ENCODE measurements around the gene KLHL3. TPM values are rescaled to one million over a fixed set of nuclear protein-coding genes. Genes with fewer than 3 reads are reported as not detected.

KLHL3 gene
- total RNA-seq, 1 experiment from 2014 or later: 15.7 TPM

- TF ChIP-seq ATF6 (CRISPR knock-in tag; IDR thresholded peaks at IDR 0.05) (no peak), TEAD4 (CRISPR knock-in tag; IDR thresholded peaks at IDR 0.05) (no peak), ETV6 (CRISPR knock-in tag; IDR thresholded peaks at IDR 0.05) (no peak), ZNF281 (CRISPR knock-in tag; IDR thresholded peaks at IDR 0.05) (no peak), CREM (CRISPR knock-in tag; IDR thresholded peaks at IDR 0.05) (no peak), CDX4 (CRISPR knock-in tag; IDR thresholded peaks at IDR 0.05; ENCODE audit: borderline replicate concordance) (no peak), RORB (CRISPR knock-in tag; IDR thresholded peaks at IDR 0.05) (no peak), ZNF532 (CRISPR knock-in tag; IDR thresholded peaks at IDR 0.05; ENCODE audit: borderline replicate concordance) (no peak), PRRX2 (CRISPR knock-in tag; IDR thresholded peaks at IDR 0.05) (no peak), ZNF232 (CRISPR knock-in tag; IDR thresholded peaks at IDR 0.05) (no peak)
Observed at GRCh38 chr5:137603891-137604290, 132.0 kb downstream of the KLHL3 start (continued).

- TF ChIP-seq JUN (CRISPR knock-in tag; IDR thresholded peaks at IDR 0.05) (no peak), ZNF219 (CRISPR knock-in tag; IDR thresholded peaks at IDR 0.05; ENCODE audit: borderline replicate concordance) (no peak), NFYB (CRISPR knock-in tag; conservative IDR thresholded peaks at IDR 0.05; ENCODE audit: low read depth) (no peak), EMX1 (CRISPR knock-in tag; IDR thresholded peaks at IDR 0.05) (no peak), PRRX2 (CRISPR knock-in tag; IDR thresholded peaks at IDR 0.05) (no peak), ERG (CRISPR knock-in tag; IDR thresholded peaks at IDR 0.05) (no peak), FOXP1 (CRISPR knock-in tag; IDR thresholded peaks at IDR 0.05; ENCODE audit: borderline replicate concordance) (no peak), HMGA2 (CRISPR knock-in tag; IDR thresholded peaks at IDR 0.05) (no peak), ETV6 (CRISPR knock-in tag; IDR thresholded peaks at IDR 0.05) (no peak), ZNF512 (CRISPR knock-in tag; IDR thresholded peaks at IDR 0.05; ENCODE audit: borderline replicate concordance) (no peak), GABPB1 (CRISPR knock-in tag; IDR thresholded peaks at IDR 0.05) (no peak)
- ATAC-seq: no peak
Observed at GRCh38 chr5:137603356-137603755, 132.5 kb downstream of the KLHL3 start.

More at GRCh38 chr5:137603356-137603755, 132.5 kb downstream of the KLHL3 start:
- no peaks in the 10 kb centered on the region for H3K36me3 Mint-ChIP-seq
- DNase-seq (ENCODE audit: low spot score): no peak
- H3K9me3 Mint-ChIP-seq: no peaks in the 10 kb centered on the region
- H3K4me3 Mint-ChIP-seq: no peak overlapping the region
- peaks cover 7% of the 10 kb centered on the region for H3K4me1 Mint-ChIP-seq
- peaks cover 4% of the 10 kb centered on the region for H3K27me3 Mint-ChIP-seq (ENCODE audit: low read depth)
- no peak overlapping the region for H3K27ac Mint-ChIP-seq
- CTCF ChIA-PET: interaction anchor here (1.0 to 3.2 kb wide), 2 partner anchors 258 to 283 kb away, joined by 3 to 26 read pairs; no protein-coding TSS in a partner anchor
- POLR2A ChIA-PET: no interaction called here
